ENCODE data around the gene EEF2K. TPM values are rescaled to one million over a fixed set of nuclear protein-coding genes. Genes with fewer than 3 reads are reported as not detected.

The EEF2K gene
- total RNA-seq, 1 donor = 26.3 TPM

DNA sequence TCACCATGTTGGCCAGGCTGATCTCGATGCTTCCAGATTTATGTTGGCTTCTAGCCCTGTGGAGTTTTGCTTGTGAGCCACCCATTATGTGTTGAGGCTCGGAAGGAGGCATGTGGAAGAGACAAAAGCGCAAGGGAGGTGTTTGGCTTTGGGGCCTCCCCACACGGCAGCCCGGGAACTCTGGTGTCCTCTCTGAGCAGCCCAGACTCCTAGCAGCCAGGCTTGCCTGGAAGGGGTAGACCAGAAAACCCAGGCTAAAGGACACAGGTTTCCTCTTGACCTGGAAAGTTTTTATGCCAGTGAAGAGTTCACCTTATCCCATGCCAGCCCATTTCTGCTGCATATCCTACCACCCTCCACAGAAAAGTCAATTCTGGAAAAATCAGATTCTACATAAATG is 22.7 kb upstream of the EEF2K start:
- TF ChIP-seq, protein P1, sequence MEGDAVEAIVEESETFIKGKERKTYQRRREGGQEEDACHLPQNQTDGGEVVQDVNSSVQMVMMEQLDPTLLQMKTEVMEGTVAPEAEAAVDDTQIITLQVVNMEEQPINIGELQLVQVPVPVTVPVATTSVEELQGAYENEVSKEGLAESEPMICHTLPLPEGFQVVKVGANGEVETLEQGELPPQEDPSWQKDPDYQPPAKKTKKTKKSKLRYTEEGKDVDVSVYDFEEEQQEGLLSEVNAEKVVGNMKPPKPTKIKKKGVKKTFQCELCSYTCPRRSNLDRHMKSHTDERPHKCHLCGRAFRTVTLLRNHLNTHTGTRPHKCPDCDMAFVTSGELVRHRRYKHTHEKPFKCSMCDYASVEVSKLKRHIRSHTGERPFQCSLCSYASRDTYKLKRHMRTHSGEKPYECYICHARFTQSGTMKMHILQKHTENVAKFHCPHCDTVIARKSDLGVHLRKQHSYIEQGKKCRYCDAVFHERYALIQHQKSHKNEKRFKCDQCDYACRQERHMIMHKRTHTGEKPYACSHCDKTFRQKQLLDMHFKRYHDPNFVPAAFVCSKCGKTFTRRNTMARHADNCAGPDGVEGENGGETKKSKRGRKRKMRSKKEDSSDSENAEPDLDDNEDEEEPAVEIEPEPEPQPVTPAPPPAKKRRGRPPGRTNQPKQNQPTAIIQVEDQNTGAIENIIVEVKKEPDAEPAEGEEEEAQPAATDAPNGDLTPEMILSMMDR (IDR thresholded peaks at IDR 0.05; ENCODE audit: insufficient read depth, low read depth, low read length) = no peak

GRCh38 chr16:22183901-22184614 is 22.0 kb upstream of the EEF2K start:
- TF ChIP-seq, protein P1 (IDR thresholded peaks at IDR 0.05; ENCODE audit: insufficient read depth, low read depth, low read length) = peak; percentile 28
- DNase-seq (ENCODE audit: low read depth) = no peak
- H3K4me3 ChIP-seq (ENCODE audit: low read depth, low read length) = no peak overlapping the region

More for the DNA sequence above, 22.7 kb upstream of the EEF2K start:
- no peak for DNase-seq (ENCODE audit: low read depth)
- no peak overlapping the region for H3K4me3 ChIP-seq (ENCODE audit: low read depth, low read length)

DNA sequence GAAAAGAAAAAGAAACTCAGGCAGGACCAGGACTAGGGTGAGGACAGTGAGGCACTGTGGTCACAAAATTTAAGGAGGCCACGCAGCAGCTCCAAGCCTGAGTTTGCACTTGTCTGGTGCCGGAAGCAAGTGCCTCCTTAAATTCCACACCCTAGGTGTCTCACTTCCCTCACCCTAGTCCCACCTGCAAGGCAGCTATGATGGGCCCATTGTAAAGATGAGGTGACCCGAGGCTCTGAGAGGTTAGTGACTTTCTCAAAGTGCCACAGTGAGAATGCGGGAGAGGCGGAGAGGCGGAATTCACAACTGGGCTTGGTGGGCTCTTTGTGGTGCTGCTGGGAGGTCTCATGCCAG is 21.5 kb upstream of the EEF2K start:
- no peak overlapping the region for H3K4me3 ChIP-seq (ENCODE audit: low read depth, low read length)
- TF ChIP-seq, protein P1 (IDR thresholded peaks at IDR 0.05; ENCODE audit: insufficient read depth, low read depth, low read length) = no peak
- no peak for DNase-seq (ENCODE audit: low read depth)

- TF ChIP-seq, protein P1 (IDR thresholded peaks at IDR 0.05; ENCODE audit: insufficient read depth, low read depth, low read length) = peak; percentile 20
- DNase-seq (ENCODE audit: low read depth) = no peak
- no peak overlapping the region for H3K4me3 ChIP-seq (ENCODE audit: low read depth, low read length)
These were observed 19.6 kb upstream of the EEF2K start for GRCh38 chr16:22186517-22186916.

- DNase-seq (ENCODE audit: low read depth) = no peak
- H3K4me3 ChIP-seq (ENCODE audit: low read depth, low read length) = no peak overlapping the region
- TF ChIP-seq, protein P1 (IDR thresholded peaks at IDR 0.05; ENCODE audit: insufficient read depth, low read depth, low read length) = no peak
These were observed 17.8 kb upstream of the EEF2K start for GRCh38 chr16:22188267-22188594.

- DNase-seq (ENCODE audit: low read depth) = peak; percentile 90
- TF ChIP-seq, protein P1 (IDR thresholded peaks at IDR 0.05; ENCODE audit: insufficient read depth, low read depth, low read length) = peak; percentile 89
- no peak overlapping the region for H3K4me3 ChIP-seq (ENCODE audit: low read depth, low read length)
These were observed 17.3 kb upstream of the EEF2K start for GRCh38 chr16:22188595-22189442.
